ENCODE data around the gene AHI1.

AHI1 gene

GRCh38 chr6:135314543-135314942 is 183.0 kb downstream of the AHI1 start:
- no peak overlapping the region for H3K9ac ChIP-seq
- no peaks in the 10 kb centered on the region for H3K4me1 ChIP-seq (ENCODE audit: low read depth, poor library complexity, severe bottlenecking)
- no peaks in the 10 kb centered on the region for H3K27me3 ChIP-seq (ENCODE audit: insufficient read depth, low read depth)
- TF ChIP-seq CTCF (conservative IDR thresholded peaks at IDR 0.05; ENCODE audit: low read depth, low read length): no peak
- H3K4me3 ChIP-seq (IDR thresholded peaks at IDR 0.05; ENCODE audit: insufficient read depth, low read depth, low read length): no peak overlapping the region
- no peak overlapping the region for H2AFZ ChIP-seq (ENCODE audit: low read depth)
- H3K79me2 ChIP-seq (ENCODE audit: insufficient read depth, low read depth): no peaks in the 10 kb centered on the region
- H3K36me3 ChIP-seq (ENCODE audit: insufficient read depth): no peaks in the 10 kb centered on the region
- H3K27ac ChIP-seq: no peak overlapping the region
- no peaks in the 10 kb centered on the region for H4K20me1 ChIP-seq (ENCODE audit: insufficient read depth)
- H3K4me2 ChIP-seq: no peak overlapping the region

GRCh38 chr6:135311446-135312200 is 185.9 kb downstream of the AHI1 start:
- Histone ChIP-seq H3K79me2 (ENCODE audit: insufficient read depth, low read depth) (no peaks in the 10 kb centered on the region), H3K4me3 (IDR thresholded peaks at IDR 0.05; ENCODE audit: insufficient read depth, low read depth, low read length) (no peak overlapping the region), H2AFZ (ENCODE audit: low read depth) (no peak overlapping the region), H3K4me1 (ENCODE audit: low read depth, poor library complexity, severe bottlenecking) (no peaks in the 10 kb centered on the region), H3K9ac (no peak overlapping the region), H3K36me3 (ENCODE audit: insufficient read depth) (no peaks in the 10 kb centered on the region), H3K27ac (no peak overlapping the region), H4K20me1 (ENCODE audit: insufficient read depth) (no peaks in the 10 kb centered on the region), H3K4me2 (no peak overlapping the region), H3K27me3 (ENCODE audit: insufficient read depth, low read depth) (no peaks in the 10 kb centered on the region)
- no peak for TF ChIP-seq CTCF (conservative IDR thresholded peaks at IDR 0.05; ENCODE audit: low read depth, low read length)

DNA sequence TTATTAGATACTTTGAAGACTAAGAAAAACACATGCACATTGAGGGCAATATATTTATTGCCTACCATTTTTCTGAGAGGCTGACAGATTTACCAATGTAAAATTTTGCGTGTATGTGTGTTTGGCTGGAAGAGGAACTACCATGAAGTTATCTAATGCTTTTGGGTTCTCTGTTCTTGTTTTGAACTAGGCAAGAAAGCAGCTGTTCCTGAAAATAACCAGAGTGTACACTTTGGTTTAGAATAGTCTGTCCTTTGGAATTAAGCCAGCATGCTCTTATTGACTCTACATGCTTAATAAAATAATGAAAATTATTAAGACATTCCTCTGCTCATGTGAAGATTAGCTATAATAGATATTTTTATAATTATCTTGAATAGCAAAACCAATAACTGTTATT is 187.2 kb downstream of the AHI1 start:
- Histone ChIP-seq H3K27ac (no peak overlapping the region), H3K9ac (no peak overlapping the region), H3K4me1 (ENCODE audit: low read depth, poor library complexity, severe bottlenecking) (no peaks in the 10 kb centered on the region), H2AFZ (ENCODE audit: low read depth) (no peak overlapping the region), H3K4me3 (IDR thresholded peaks at IDR 0.05; ENCODE audit: insufficient read depth, low read depth, low read length) (no peak overlapping the region), H3K36me3 (ENCODE audit: insufficient read depth) (no peaks in the 10 kb centered on the region), H3K27me3 (ENCODE audit: insufficient read depth, low read depth) (no peaks in the 10 kb centered on the region), H3K79me2 (ENCODE audit: insufficient read depth, low read depth) (no peaks in the 10 kb centered on the region), H4K20me1 (ENCODE audit: insufficient read depth) (no peaks in the 10 kb centered on the region), H3K4me2 (no peak overlapping the region)
- TF ChIP-seq CTCF (conservative IDR thresholded peaks at IDR 0.05; ENCODE audit: low read depth, low read length): no peak

- TF ChIP-seq CTCF (conservative IDR thresholded peaks at IDR 0.05; ENCODE audit: low read depth, low read length): no peak
- no peak overlapping the region for H3K4me3 ChIP-seq (IDR thresholded peaks at IDR 0.05; ENCODE audit: insufficient read depth, low read depth, low read length)
These were observed 190.7 kb downstream of the AHI1 start for GRCh38 chr6:135306740-135307420.

More at GRCh38 chr6:135306740-135307420, 190.7 kb downstream of the AHI1 start:
- H3K9ac ChIP-seq: no peak overlapping the region
- no peaks in the 10 kb centered on the region for H3K79me2 ChIP-seq (ENCODE audit: insufficient read depth, low read depth)
- H2AFZ ChIP-seq (ENCODE audit: low read depth): no peak overlapping the region
- H3K36me3 ChIP-seq (ENCODE audit: insufficient read depth): no peaks in the 10 kb centered on the region
- no peaks in the 10 kb centered on the region for H3K4me1 ChIP-seq (ENCODE audit: low read depth, poor library complexity, severe bottlenecking)
- H3K27me3 ChIP-seq (ENCODE audit: insufficient read depth, low read depth): no peaks in the 10 kb centered on the region
- H3K27ac ChIP-seq: no peak overlapping the region
- no peak overlapping the region for H3K4me2 ChIP-seq
- no peaks in the 10 kb centered on the region for H4K20me1 ChIP-seq (ENCODE audit: insufficient read depth)

Data from KMS-11 (cell line).